ENCODE data around the gene STXBP2. TPM values are rescaled to one million over a fixed set of nuclear protein-coding genes. Genes with fewer than 3 reads are reported as not detected.
A peak's percentile ranks its signal among the peaks of the same experiment; 100 is the strongest.

The STXBP2 gene
- total and polyA plus RNA-seq, 9 of the 15 experiments (the other 6 are each of a cell fraction or from before 2014, with no cell fraction given): 2.5 to 163 (median 71.3) TPM

DNA sequence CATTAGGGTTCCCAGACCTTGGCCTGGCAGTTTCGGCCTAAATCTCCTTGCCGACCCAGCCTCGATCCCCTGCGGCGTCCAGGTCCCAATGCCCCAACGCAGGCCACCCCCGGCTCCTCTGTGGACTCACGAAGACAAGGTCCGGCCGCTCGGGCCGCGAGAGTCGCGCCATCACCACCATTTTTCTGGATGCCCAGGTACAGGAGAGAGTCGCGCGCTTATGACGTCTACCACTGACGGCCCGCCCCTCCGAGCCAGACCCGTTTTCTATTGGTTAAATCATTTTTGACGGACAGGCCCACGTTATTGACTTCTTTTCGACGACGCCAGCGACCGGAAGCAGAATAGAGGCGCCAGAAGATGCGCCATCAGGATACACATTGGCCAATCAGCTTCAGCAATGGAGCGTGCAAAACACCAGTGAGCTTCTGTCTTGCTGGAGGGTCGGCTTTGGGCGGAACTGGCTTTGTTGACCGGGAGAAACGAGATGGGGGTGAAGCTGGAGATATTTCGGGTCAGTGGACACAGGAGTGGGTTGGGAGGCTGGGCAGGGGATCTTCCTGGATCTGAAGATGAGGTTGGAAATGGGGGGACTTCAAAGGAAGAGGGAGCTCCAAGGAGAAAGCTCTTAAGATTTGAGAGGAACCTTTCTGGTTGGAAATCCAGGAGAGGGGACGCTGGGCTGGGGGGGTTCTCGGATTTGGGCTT, 7.4 kb upstream of the STXBP2 start, which contains the start of the genes PET100 and XAB2 (continued):
- peak; percentile 99 for TF ChIP-seq CREM (IDR thresholded peaks at IDR 0.05; ENCODE audit: low read depth)
- TF ChIP-seq KAT8 (IDR thresholded peaks at IDR 0.05; ENCODE audit: low read depth): no peak
- no peak for TF ChIP-seq ZNF174 (CRISPR knock-in tag; IDR thresholded peaks at IDR 0.05)
- TF ChIP-seq XRCC5 (IDR thresholded peaks at IDR 0.05; ENCODE audit: low read depth, low read length): 0 out of 2 replicates have a peak, but pooled peaks have one; percentile 55
- no peak for TF ChIP-seq SNRNP70 (optimal IDR thresholded peaks at IDR 0.05; ENCODE audit: low read depth, low read length)
- no peak for TF ChIP-seq WHSC1 (IDR thresholded peaks at IDR 0.05; ENCODE audit: low read length)
- no peak for TF ChIP-seq SAFB2 (IDR thresholded peaks at IDR 0.05; ENCODE audit: borderline replicate concordance, low read depth, low read length, severe bottlenecking)
- TF ChIP-seq POLR3G (IDR thresholded peaks at IDR 0.05; ENCODE audit: extremely low read depth, insufficient read length, insufficient replicate concordance): no peak
- no peak for TF ChIP-seq TAF15 (IDR thresholded peaks at IDR 0.05; ENCODE audit: low read depth, low read length)
- no peak for TF ChIP-seq RAD51 (IDR thresholded peaks at IDR 0.05; ENCODE audit: borderline replicate concordance, low read depth)
- TF ChIP-seq SRSF1 (IDR thresholded peaks at IDR 0.05; ENCODE audit: low read depth, low read length): no peak
- no peak for TF ChIP-seq ZNF75A (CRISPR knock-in tag; IDR thresholded peaks at IDR 0.05)
- no peak; the same call in 1 of the 2 replicates for TF ChIP-seq ERF (CRISPR knock-in tag; IDR thresholded peaks at IDR 0.05)
- TF ChIP-seq TEAD4 (IDR thresholded peaks at IDR 0.05; ENCODE audit: low read length): 0 out of 2 replicates have a peak, but pooled peaks have one; percentile 6
- TF ChIP-seq TEAD4 (CRISPR knock-in tag; IDR thresholded peaks at IDR 0.05; ENCODE audit: borderline replicate concordance): no peak
- TF ChIP-seq STAT5B (CRISPR knock-in tag; IDR thresholded peaks at IDR 0.05): no peak
- TF ChIP-seq KLF10 (CRISPR knock-in tag; IDR thresholded peaks at IDR 0.05): no peak
- TF ChIP-seq, protein P1, sequence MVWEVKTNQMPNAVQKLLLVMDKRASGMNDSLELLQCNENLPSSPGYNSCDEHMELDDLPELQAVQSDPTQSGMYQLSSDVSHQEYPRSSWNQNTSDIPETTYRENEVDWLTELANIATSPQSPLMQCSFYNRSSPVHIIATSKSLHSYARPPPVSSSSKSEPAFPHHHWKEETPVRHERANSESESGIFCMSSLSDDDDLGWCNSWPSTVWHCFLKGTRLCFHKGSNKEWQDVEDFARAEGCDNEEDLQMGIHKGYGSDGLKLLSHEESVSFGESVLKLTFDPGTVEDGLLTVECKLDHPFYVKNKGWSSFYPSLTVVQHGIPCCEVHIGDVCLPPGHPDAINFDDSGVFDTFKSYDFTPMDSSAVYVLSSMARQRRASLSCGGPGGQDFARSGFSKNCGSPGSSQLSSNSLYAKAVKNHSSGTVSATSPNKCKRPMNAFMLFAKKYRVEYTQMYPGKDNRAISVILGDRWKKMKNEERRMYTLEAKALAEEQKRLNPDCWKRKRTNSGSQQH (CRISPR knock-in tag; IDR thresholded peaks at IDR 0.05): no peak
- TF ChIP-seq PTRF (tag; IDR thresholded peaks at IDR 0.05): no peak
- TF ChIP-seq, protein P2, sequence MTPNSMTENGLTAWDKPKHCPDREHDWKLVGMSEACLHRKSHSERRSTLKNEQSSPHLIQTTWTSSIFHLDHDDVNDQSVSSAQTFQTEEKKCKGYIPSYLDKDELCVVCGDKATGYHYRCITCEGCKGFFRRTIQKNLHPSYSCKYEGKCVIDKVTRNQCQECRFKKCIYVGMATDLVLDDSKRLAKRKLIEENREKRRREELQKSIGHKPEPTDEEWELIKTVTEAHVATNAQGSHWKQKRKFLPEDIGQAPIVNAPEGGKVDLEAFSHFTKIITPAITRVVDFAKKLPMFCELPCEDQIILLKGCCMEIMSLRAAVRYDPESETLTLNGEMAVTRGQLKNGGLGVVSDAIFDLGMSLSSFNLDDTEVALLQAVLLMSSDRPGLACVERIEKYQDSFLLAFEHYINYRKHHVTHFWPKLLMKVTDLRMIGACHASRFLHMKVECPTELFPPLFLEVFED (CRISPR knock-in tag; conservative IDR thresholded peaks at IDR 0.05): no peak
- no peak for TF ChIP-seq ZFP1 (CRISPR knock-in tag; IDR thresholded peaks at IDR 0.05)
- TF ChIP-seq KLF13 (tag; IDR thresholded peaks at IDR 0.05; ENCODE audit: borderline replicate concordance, low read depth): no peak
- TF ChIP-seq, protein P3, sequence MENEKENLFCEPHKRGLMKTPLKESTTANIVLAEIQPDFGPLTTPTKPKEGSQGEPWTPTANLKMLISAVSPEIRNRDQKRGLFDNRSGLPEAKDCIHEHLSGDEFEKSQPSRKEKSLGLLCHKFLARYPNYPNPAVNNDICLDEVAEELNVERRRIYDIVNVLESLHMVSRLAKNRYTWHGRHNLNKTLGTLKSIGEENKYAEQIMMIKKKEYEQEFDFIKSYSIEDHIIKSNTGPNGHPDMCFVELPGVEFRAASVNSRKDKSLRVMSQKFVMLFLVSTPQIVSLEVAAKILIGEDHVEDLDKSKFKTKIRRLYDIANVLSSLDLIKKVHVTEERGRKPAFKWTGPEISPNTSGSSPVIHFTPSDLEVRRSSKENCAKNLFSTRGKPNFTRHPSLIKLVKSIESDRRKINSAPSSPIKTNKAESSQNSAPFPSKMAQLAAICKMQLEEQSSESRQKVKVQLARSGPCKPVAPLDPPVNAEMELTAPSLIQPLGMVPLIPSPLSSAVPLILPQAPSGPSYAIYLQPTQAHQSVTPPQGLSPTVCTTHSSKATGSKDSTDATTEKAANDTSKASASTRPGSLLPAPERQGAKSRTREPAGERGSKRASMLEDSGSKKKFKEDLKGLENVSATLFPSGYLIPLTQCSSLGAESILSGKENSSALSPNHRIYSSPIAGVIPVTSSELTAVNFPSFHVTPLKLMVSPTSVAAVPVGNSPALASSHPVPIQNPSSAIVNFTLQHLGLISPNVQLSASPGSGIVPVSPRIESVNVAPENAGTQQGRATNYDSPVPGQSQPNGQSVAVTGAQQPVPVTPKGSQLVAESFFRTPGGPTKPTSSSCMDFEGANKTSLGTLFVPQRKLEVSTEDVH (IDR thresholded peaks at IDR 0.05; ENCODE audit: low read depth, partially characterized antibody): peak; percentile 97
